ENCODE data around the gene TRAPPC2B.

Gene TRAPPC2B

GRCh38 chr19:57362997-57363687 lies at the start of gene TRAPPC2B, which contains the start of gene ZNF547:
Gene TRAPPC2B, plus strand, starts transcription at chr19:57363551. Its CDS starts 1,283 bp downstream, at chr19:57364834.
Gene ZNF547, plus strand, starts transcription at chr19:57363551. Its CDS starts 5,005 bp downstream, at chr19:57368556.
- peak; percentile 99 for DNase-seq

GRCh38 chr19:57314146-57314545 lies 49.2 kb upstream of the TRAPPC2B start:
- DNase-seq = no peak

GRCh38 chr19:57317503-57317902 lies 45.8 kb upstream of the TRAPPC2B start:
- no peak for DNase-seq

- DNase-seq = no peak
These were observed 43.5 kb upstream of the TRAPPC2B start for GRCh38 chr19:57319869-57320179.

- DNase-seq = peak; percentile 96
These were observed 42.9 kb upstream of the TRAPPC2B start, which contains the start of gene ZNF543 for GRCh38 chr19:57320180-57321084. Gene ZNF543, plus strand, starts transcription at chr19:57320472. Its CDS starts 382 bp downstream, at chr19:57320854.

GRCh38 chr19:57321116-57321515 lies 42.2 kb upstream of the TRAPPC2B start:
- DNase-seq = no peak

GRCh38 chr19:57321751-57322150 lies 41.6 kb upstream of the TRAPPC2B start:
- DNase-seq = no peak

- DNase-seq = no peak
These were observed 38.4 kb upstream of the TRAPPC2B start for GRCh38 chr19:57324992-57325391.

- DNase-seq = no peak
These were observed 35.4 kb upstream of the TRAPPC2B start for GRCh38 chr19:57327993-57328392.

GRCh38 chr19:57334191-57334590 lies 29.2 kb upstream of the TRAPPC2B start:
- DNase-seq = no peak

GRCh38 chr19:57338877-57339276 lies 24.5 kb upstream of the TRAPPC2B start:
- DNase-seq = no peak

GRCh38 chr19:57342582-57342981 lies 20.8 kb upstream of the TRAPPC2B start:
- DNase-seq = no peak

- no peak for DNase-seq
These were observed 15.2 kb upstream of the TRAPPC2B start for GRCh38 chr19:57348136-57348535.

GRCh38 chr19:57350877-57351805 lies 12.2 kb upstream of the TRAPPC2B start, which contains the start of gene ZNF304:
Gene ZNF304, plus strand, starts transcription at chr19:57351271. Its CDS starts 394 bp downstream, at chr19:57351665.
- DNase-seq = peak; percentile 85

- no peak for DNase-seq
These were observed 11.5 kb upstream of the TRAPPC2B start for GRCh38 chr19:57351867-57352266.

- no peak for DNase-seq
These were observed 7.4 kb upstream of the TRAPPC2B start for GRCh38 chr19:57355916-57356315.

- DNase-seq = no peak
These were observed 5.9 kb upstream of the TRAPPC2B start for GRCh38 chr19:57357406-57357805.

- no peak for DNase-seq
These were observed 4.1 kb upstream of the TRAPPC2B start for GRCh38 chr19:57359300-57359699.

GRCh38 chr19:57362419-57362818 lies 932 bp upstream of the TRAPPC2B start:
- no peak for DNase-seq

- no peak for DNase-seq
These were observed 384 bp downstream of the TRAPPC2B start for GRCh38 chr19:57363688-57364181.

- DNase-seq = no peak
These were observed 3.4 kb downstream of the TRAPPC2B start for GRCh38 chr19:57366776-57367175.

- DNase-seq = no peak
These were observed 10.8 kb downstream of the TRAPPC2B start for GRCh38 chr19:57374179-57374578.
